ENCODE results near the gene TUBA4B.
"Not testable (repeated sequence)": the region's sequence is repeated elsewhere in the genome, so short reads cannot be mapped to it uniquely, and the experiment has no call there.

- TF ChIP-seq, protein P1, sequence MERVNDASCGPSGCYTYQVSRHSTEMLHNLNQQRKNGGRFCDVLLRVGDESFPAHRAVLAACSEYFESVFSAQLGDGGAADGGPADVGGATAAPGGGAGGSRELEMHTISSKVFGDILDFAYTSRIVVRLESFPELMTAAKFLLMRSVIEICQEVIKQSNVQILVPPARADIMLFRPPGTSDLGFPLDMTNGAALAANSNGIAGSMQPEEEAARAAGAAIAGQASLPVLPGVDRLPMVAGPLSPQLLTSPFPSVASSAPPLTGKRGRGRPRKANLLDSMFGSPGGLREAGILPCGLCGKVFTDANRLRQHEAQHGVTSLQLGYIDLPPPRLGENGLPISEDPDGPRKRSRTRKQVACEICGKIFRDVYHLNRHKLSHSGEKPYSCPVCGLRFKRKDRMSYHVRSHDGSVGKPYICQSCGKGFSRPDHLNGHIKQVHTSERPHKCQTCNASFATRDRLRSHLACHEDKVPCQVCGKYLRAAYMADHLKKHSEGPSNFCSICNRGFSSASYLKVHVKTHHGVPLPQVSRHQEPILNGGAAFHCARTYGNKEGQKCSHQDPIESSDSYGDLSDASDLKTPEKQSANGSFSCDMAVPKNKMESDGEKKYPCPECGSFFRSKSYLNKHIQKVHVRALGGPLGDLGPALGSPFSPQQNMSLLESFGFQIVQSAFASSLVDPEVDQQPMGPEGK (CRISPR knock-in tag; IDR thresholded peaks at IDR 0.05; ENCODE audit: borderline replicate concordance) = not testable (repeated sequence)
- TF ChIP-seq OSR1 (CRISPR knock-in tag; IDR thresholded peaks at IDR 0.05); ZFP30 (CRISPR knock-in tag; IDR thresholded peaks at IDR 0.05); CSDC2 (CRISPR knock-in tag; IDR thresholded peaks at IDR 0.05); RARB (CRISPR knock-in tag; IDR thresholded peaks at IDR 0.05); ISL1 (CRISPR knock-in tag; IDR thresholded peaks at IDR 0.05); BACH2 (CRISPR knock-in tag; IDR thresholded peaks at IDR 0.05; ENCODE audit: borderline replicate concordance); TOX (CRISPR knock-in tag; IDR thresholded peaks at IDR 0.05; ENCODE audit: borderline replicate concordance): not testable (repeated sequence)
Measured at GRCh38 chr2:219258942-219259341, 5.9 kb downstream of the TUBA4B start.
